ENCODE data around the gene LIPE.
"Not testable (repeated sequence)": the region's sequence is repeated elsewhere in the genome, so short reads cannot be mapped to it uniquely, and the experiment has no call there.

Gene LIPE, protein sequence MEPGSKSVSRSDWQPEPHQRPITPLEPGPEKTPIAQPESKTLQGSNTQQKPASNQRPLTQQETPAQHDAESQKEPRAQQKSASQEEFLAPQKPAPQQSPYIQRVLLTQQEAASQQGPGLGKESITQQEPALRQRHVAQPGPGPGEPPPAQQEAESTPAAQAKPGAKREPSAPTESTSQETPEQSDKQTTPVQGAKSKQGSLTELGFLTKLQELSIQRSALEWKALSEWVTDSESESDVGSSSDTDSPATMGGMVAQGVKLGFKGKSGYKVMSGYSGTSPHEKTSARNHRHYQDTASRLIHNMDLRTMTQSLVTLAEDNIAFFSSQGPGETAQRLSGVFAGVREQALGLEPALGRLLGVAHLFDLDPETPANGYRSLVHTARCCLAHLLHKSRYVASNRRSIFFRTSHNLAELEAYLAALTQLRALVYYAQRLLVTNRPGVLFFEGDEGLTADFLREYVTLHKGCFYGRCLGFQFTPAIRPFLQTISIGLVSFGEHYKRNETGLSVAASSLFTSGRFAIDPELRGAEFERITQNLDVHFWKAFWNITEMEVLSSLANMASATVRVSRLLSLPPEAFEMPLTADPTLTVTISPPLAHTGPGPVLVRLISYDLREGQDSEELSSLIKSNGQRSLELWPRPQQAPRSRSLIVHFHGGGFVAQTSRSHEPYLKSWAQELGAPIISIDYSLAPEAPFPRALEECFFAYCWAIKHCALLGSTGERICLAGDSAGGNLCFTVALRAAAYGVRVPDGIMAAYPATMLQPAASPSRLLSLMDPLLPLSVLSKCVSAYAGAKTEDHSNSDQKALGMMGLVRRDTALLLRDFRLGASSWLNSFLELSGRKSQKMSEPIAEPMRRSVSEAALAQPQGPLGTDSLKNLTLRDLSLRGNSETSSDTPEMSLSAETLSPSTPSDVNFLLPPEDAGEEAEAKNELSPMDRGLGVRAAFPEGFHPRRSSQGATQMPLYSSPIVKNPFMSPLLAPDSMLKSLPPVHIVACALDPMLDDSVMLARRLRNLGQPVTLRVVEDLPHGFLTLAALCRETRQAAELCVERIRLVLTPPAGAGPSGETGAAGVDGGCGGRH

DNA sequence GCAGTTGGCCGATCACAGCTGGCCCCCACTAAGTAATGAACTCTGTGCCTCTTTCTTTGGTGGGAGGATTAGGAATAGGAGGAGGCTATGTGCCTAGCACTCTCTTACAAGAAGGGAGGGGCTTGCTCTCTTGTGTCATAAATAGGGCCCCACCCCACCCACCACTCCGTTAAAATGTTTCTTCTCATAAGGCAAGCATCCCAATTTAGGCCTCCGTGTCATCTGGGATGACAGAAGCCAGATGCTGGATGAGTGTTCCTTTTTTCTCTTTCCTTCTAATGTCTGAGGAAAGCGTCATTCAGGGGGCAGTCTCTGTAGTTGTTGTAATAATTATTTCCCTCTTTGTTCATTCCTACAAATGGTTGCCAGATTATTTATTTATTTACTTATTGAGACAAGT is at the start of gene LIPE:
TSS of gene LIPE (minus strand) at position 76 of the 400 bp plus-strand sequence. CDS start 239 bp downstream, outside the sequence.
- DNase-seq (ENCODE audit: low read depth in 1 of 2, low spot score in 1 of 2) = no peak

- no peak for DNase-seq (ENCODE audit: low read depth in 1 of 2, low spot score in 1 of 2)
These were observed 48.2 kb upstream of the LIPE start for GRCh38 chr19:42475366-42475765.

DNA sequence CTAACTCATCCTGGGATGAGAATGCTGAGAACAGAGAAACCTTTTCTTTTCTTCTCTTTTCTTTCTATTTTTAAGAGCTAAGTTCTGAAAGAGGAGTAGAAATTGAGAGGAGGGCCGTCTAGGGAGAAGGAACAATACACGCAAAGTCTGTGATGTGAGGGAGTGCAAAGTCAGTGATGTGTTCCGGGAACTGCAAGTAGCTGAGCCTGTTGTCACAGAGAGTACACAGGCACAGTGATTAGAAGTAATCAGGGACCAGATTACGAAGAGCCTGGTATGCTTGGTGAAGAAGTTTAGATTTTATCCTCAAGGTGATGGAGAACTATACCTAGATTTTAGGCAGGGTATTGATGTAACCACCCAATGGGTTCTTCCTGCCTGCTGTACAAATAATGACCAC is 47.6 kb upstream of the LIPE start:
- DNase-seq (ENCODE audit: low read depth in 1 of 2, low spot score in 1 of 2) = no peak

GRCh38 chr19:42473686-42474085 is 46.5 kb upstream of the LIPE start:
- no peak for DNase-seq (ENCODE audit: low read depth in 1 of 2, low spot score in 1 of 2)

DNA sequence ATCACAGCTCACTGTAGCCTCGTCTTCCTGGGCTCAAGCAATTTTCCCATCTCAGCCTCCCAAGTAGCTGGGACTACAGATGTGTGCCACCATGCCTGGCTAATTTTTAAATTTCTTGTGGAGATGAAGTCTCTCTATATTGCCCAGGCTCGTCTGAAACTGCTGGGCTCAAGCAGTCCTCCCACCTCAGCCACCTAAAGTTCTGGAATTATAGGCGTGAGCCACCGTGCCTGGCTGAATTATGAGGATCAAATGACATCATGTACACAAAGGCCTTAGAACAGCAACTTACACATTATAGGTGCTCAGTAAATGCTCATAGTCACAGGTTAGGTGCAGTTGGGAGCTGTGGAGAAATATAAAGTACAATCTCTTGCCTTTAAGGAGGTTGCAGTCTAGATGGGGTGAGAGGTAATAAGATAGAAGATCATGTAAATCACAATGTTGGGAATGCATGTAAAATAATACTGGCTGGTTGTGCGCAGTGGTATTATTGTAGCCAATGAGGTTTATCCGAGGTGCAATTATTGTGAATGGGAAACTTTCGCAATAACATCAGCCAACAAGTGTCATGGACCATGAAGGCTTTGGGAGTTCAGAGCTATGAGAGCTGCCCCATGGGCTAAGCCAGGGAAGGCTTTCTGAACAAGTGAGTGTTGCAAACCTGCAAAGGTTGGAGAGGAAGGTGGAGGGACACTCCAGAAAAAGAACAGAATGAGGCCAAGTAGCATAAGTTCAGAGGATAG is 45.4 kb upstream of the LIPE start:
- DNase-seq (ENCODE audit: low read depth in 1 of 2, low spot score in 1 of 2) = no peak

- DNase-seq (ENCODE audit: low read depth in 1 of 2, low spot score in 1 of 2) = no peak
These were observed 44.5 kb upstream of the LIPE start for GRCh38 chr19:42471554-42472249.

DNA sequence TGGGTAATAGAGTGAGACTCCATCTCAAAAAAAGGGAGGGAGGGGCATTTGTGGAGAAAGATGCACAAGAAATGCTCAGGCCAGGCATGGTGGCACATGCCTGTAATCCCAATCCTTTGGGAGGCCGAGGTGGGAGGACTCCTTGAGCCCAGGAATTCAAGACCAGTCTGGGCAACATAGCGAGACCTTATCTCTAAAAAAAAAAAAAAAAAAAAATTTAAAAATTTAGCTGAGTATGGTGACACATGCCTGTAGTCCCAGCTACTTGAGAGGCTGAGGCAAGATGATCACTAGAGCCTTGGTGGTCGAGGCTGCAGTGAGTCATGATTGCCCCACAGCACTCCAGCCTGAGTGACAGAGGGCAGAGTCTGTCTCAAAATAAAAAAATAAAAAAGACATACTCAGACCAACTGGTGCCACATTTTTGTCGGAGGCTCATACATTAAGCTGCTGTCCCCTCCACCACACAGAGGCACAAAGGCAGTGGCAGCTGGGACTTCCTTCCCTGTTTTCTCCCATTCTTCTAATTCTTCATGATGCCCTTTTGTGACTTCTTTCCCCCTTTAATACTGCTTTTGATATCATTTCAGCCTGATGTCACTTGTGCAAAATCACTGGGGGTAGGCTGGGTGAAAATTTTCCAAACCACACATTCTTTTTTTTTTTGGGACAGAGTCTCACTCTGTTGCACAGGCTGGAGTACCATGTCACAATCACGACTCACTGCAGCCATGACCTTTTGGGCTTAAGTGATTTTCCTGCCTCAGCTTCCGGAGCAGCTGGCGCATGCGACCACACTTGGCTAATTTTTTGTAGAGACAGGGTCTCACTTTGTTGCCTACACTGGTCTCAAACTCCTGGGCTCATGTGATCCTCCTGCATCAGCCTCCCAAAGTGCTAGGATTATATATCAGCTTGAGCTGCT is 42.4 kb upstream of the LIPE start:
- no peak for DNase-seq (ENCODE audit: low read depth in 1 of 2, low spot score in 1 of 2)

DNA sequence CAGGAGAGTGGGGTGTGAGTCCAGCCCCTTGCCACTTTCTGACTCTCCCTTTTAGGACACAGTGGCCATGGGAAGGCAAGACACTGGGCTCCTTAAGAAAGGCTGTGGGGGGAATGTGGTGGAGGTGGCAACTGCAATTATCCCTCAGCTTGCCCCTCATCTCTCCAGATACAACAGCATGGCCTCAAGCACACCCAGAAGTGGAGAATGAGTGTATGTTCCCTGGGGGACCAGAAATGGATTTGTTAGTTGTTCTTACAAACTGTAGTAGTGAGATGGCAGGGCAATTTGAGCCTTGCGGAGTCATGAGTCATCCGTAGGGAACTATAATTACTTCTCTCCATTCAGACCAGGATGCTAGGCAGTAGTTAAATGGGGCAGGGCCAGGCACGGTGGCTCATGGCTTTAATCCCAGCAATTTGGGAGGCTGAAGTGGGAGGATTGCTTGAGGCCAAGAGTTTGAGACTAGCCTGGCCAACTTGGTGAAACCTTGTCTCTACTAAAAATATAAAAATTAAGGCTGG is 41.1 kb upstream of the LIPE start:
- DNase-seq (ENCODE audit: low read depth in 1 of 2, low spot score in 1 of 2) = no peak

GRCh38 chr19:42467183-42467760 is 40.1 kb upstream of the LIPE start:
- no peak for DNase-seq (ENCODE audit: low read depth in 1 of 2, low spot score in 1 of 2)

GRCh38 chr19:42466521-42467182 is 39.5 kb upstream of the LIPE start:
- no peak for DNase-seq (ENCODE audit: low read depth in 1 of 2, low spot score in 1 of 2)

DNA sequence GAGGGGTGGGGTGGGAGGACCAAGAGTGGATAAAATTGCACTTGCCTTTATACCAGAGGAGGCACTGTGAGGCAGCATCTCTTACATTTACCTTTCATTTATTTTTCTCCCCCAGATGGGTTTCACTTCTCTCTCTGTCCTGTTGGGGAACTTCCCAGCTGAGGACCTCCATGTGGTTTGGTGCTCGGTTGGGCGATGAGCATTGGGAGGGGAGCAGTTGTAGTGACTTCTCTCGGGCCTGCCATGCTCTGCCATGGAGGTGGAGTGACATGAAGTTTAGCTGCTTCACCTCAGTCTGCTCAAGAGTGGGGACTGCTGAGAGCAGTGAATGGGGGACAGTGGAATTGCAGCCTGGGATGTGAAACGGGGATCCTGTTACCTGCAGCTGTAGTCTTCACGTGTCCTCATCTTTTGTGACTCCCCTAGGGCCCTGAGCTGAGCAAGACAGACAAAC is 38.7 kb upstream of the LIPE start:
- DNase-seq (ENCODE audit: low read depth in 1 of 2, low spot score in 1 of 2) = no peak

- DNase-seq (ENCODE audit: low read depth in 1 of 2, low spot score in 1 of 2) = no peak
These were observed 34.6 kb upstream of the LIPE start for GRCh38 chr19:42461700-42462324.

DNA sequence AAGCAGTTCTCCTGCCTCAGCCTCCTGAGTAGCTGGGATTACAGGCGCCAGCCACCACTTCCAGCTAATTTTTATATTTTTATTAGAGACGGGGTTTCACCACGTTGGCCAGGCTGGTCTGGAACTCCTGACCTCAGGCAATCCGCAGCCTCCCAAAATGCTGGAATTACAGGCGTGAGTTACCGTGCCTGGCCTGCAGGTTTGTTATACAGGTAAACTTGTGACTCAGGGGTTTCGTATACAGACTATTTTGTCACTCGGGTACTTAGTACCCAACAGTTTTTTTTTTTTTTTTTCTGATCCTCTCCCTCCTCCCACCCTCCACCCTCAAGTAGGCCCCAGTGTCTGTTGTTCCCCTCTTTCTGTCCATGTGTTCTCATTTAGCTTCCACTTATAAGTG is 34.0 kb upstream of the LIPE start:
- not testable (repeated sequence) for DNase-seq (ENCODE audit: low read depth in 1 of 2, low spot score in 1 of 2)

GRCh38 chr19:42459926-42460325 is 32.7 kb upstream of the LIPE start:
- no peak for DNase-seq (ENCODE audit: low read depth in 1 of 2, low spot score in 1 of 2)

GRCh38 chr19:42455621-42456081 is 28.5 kb upstream of the LIPE start:
- no peak for DNase-seq (ENCODE audit: low read depth in 1 of 2, low spot score in 1 of 2)

DNA sequence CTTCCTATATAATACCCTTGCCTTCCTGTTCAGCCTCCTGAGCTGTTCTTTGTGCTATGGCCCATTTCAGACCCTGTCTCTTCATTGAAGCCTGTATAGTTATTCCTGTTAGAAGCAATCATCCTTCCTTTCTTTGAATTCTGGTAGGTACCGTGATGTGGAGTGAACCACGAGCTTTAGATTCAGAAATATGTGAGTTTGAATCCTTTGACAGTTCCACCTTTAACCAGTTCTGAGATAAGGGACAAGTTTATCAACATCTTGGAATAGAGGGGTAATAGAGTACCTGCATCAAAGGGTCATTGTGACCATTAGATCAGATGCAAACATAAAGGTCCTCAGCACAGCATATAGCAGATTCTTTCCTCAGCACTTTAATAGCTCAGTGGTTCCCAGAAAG is 27.9 kb upstream of the LIPE start:
- DNase-seq (ENCODE audit: low read depth in 1 of 2, low spot score in 1 of 2) = no peak

DNA sequence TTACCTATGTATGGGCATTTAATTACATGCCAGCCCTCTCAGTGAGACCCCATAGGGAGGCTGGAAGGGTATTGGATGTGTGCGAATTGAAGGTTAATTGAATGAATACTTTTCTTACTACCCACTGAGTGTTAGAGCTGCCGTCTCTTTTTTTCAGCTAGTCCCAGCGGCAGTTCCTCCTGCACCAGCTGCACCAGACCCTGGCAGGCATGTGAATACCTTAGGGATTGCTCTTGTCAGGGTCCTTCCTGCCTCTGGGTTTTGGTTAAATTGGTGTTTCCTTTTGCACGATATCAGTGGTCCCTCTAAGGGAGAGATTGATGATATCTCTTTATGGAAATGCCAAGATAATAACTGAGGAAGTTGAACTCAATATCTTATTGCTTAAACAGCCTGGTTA is 25.4 kb upstream of the LIPE start:
- no peak for DNase-seq (ENCODE audit: low read depth in 1 of 2, low spot score in 1 of 2)
